C4-2B (cell line): ENCODE measurements around the gene DCAF12.

ENCODE experiments used
- ZFX ChIP-seq: fragments of 450-650 bp; IDR thresholded peaks from 2 replicates; pipeline ENCODE4 v1.6.1; 2017
- TF ChIP-seq, protein P1 (sequence below): fragments of 450-650 bp; conservative IDR thresholded peaks from 2 replicates; pipeline ENCODE4 v1.5.1; 2017; ENCODE audit warnings: mild to moderate bottlenecking

DNA sequence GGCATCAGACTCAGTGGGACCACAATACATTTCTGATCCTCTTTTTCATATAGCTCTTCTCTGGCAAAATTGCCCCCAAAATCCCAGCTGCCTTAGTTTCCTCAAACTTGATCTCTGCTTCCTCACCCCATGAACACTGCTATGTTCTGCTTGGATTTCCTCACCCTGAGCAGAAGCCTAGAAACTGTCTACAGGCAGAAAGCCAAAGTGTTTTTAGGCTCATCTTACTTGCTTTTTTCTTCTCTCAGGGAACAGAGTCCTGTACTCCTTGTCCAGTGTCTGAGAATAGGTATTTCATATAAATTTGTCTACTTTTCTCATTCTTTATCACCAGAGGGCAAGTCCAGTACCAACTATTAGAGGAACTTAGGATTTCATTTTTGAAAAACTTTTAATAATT lies 30.8 kb upstream of the DCAF12 start:
- TF ChIP-seq, protein P1, sequence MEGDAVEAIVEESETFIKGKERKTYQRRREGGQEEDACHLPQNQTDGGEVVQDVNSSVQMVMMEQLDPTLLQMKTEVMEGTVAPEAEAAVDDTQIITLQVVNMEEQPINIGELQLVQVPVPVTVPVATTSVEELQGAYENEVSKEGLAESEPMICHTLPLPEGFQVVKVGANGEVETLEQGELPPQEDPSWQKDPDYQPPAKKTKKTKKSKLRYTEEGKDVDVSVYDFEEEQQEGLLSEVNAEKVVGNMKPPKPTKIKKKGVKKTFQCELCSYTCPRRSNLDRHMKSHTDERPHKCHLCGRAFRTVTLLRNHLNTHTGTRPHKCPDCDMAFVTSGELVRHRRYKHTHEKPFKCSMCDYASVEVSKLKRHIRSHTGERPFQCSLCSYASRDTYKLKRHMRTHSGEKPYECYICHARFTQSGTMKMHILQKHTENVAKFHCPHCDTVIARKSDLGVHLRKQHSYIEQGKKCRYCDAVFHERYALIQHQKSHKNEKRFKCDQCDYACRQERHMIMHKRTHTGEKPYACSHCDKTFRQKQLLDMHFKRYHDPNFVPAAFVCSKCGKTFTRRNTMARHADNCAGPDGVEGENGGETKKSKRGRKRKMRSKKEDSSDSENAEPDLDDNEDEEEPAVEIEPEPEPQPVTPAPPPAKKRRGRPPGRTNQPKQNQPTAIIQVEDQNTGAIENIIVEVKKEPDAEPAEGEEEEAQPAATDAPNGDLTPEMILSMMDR: no peak
- no peak for TF ChIP-seq ZFX
